GM19467 (cell line): Measurements from ENCODE around the gene VTCN1.
"Not testable (repeated sequence)": the region's sequence is repeated elsewhere in the genome, so short reads cannot be mapped to it uniquely, and the experiment has no call there.

Source experiments
- ATAC-seq: cut with Tn5 transposase; IDR thresholded peaks from one replicate; pipeline ENCODE4 v1.9.1; 2021; ENCODE audit warnings: mild to moderate bottlenecking, moderate library complexity; ENCODE audit not compliant: unreplicated experiment

The VTCN1 gene

DNA sequence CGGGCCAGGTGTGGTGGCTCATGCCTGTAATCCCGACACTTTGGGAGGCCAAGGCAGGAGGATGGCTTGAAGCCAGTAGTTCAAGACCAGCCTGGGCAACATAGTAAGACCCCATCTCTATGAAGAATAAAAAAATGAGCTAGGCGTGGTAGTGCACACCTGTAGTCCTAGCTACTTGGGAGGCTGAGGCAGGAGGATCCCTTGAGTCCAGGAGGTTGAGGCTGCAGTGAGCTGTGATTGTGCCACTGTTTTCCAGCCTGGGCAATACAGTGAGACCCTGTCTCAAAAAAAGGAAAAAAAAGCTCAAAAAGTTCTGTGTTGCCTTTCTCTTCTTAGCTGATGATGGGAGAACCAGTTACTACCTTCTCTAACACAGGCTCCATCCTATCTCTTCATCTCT lies 108.9 kb downstream of the VTCN1 start:
- not testable (repeated sequence) for ATAC-seq

DNA sequence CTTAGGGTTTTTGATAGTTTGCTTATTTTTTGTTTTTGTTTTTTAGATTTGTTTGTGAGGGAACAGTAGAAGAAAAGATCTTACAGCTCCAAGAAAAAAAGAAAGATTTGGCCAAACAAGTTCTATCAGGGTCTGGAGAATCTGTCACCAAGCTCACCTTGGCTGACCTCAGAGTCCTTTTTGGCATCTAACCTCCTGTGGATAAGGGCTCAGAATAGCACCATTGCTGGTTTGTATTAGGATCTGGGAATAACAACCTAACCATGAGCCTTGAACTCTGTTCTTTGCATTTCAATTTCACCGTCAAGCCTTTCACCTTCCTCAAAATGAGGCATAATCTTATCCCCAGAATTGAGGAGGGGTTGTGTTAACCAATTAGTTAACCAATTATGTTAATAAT lies 109.4 kb downstream of the VTCN1 start:
- no peak for ATAC-seq

DNA sequence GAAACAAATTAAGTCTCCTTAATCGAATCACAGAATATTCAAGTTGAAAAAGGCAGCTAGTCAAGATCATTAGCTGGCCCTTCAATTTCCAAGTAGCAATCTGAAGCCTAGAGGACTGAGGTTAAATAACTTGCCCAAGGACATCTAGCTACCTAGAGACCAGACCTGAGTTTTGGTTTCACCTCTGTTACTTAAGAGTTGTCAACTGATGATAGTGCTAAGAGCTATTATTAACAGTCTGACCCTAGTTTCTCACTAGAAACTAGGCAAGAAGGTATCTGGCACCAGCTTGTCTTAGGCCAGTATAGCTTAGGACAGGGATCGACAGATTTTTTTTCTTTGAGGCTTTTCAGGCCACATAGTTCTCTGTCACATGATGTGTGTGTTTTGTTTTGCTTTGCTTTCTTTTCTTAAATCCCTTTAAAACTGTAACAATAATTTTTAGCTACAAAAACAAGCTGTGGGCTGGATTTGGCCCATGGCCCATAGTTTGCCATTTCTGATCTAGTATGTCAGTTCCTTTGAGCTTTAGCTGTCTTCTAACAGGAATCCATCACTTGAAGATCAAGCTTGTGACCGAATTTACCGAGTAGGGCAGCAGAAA lies 112.3 kb downstream of the VTCN1 start:
- no peak for ATAC-seq

DNA sequence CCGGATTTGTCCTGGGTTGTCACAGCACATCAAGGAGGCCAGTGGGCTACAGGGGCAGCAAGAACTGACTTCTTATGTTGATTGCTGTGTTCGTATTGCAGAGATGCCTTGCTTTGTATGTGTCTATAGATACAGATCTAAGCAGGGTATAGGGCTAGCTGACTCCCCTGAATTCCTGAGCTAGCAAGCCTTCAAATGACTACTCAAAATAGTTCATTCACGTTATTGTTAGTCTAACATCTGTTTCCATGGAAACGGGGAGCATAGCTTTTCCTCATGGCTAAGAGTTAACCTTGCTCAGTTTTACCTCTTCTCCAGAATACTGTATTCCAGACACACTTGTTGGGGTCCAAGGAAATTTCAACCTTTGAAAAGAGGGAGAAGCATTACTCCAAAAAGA lies 113.3 kb downstream of the VTCN1 start:
- no peak for ATAC-seq

- no peak for ATAC-seq
These were observed 113.7 kb downstream of the VTCN1 start for GRCh38 chr1:117096951-117097408.

- no peak for ATAC-seq
These were observed 115.7 kb downstream of the VTCN1 start for GRCh38 chr1:117094841-117095604.

DNA sequence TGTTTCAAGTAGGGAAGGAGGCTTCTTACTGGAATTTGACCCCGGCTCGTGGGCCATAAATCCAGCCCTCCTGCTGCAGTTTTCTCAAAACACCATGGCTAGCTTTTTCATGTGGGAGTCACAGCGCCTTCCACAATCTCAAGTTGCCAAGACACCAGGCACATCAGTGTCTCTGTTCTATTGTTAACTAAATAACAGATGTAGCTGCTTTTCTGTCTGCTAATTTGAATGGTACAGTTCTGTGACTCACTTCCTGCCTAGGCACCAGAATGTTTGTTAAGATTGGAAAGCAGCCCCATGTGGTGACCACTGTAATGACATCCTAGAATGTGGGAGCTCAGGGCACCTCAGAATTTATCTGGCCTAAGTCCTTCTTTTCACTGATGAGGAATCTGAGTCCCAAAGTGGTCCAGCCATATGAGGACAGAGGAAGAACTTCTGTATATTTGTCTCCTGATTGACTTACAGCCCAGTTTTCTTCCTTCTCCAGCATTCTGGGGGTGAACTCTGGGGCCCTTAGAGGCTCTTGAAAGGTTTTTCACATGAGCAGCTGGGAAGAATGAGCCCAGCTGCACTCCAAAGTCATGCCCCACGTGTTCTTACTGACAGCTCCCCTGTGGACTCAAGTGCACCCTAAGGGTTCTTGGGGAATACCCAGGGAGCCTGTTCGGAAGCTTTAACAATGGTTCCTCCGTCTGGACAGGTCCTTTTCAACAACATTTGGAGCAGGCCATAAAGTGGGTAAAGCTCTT lies 116.7 kb downstream of the VTCN1 start:
- no peak for ATAC-seq
